ENCODE results near the gene BICRA.

GRCh38 chr19:47637550-47637949 is 28.6 kb downstream of the BICRA start:
- TF ChIP-seq CTCF (conservative IDR thresholded peaks at IDR 0.05; ENCODE audit: low read depth, low read length) = no peak
- TF ChIP-seq EZH2 (IDR thresholded peaks at IDR 0.05; ENCODE audit: borderline replicate concordance, low read depth, low read length, poor library complexity, severe bottlenecking) = no peak
